DOHH2 (cell line): Measurements from ENCODE around the gene DDR1.

ENCODE experiments used
- H3F3A ChIP-seq: fragments of 200-600 bp; sonication (generic), shearing (Covaris generic); 2 replicates; pipeline ENCODE4 v1.6.0; 2016; ENCODE audit warnings: antibody characterized with exemption, mild to moderate bottlenecking; ENCODE audit not compliant: control insufficient read depth, insufficient read depth
- H3K27ac ChIP-seq: fragments of 200-600 bp; sonication (generic); 2 replicates; pipeline ENCODE4 v1.5.1; 2014; ENCODE audit warnings: low read depth, mild to moderate bottlenecking, low read length, moderate library complexity
- H3K27me3 ChIP-seq: fragments of 200-600 bp; sonication (generic); 2 replicates; pipeline ENCODE4 v1.6.1; 2014; ENCODE audit warnings: mild to moderate bottlenecking, low read length, mixed read lengths; ENCODE audit not compliant: control insufficient read depth
- H3K36me3 ChIP-seq: fragments of 200-600 bp; sonication (generic); 2 replicates; pipeline ENCODE4 v1.6.1; 2014; ENCODE audit warnings: mild to moderate bottlenecking, low read length, moderate library complexity, mixed read lengths; ENCODE audit not compliant: control insufficient read depth
- H3K4me1 ChIP-seq: fragments of 200-600 bp; sonication (generic); 2 replicates; pipeline ENCODE4 v1.6.1; 2014; ENCODE audit warnings: mild to moderate bottlenecking, low read length, mixed read lengths; ENCODE audit not compliant: control insufficient read depth
- H3K4me2 ChIP-seq: fragments of 200-600 bp; sonication (generic); 2 replicates; pipeline ENCODE4 v1.6.0; 2014; ENCODE audit warnings: mild to moderate bottlenecking, low read length, moderate library complexity
- H3K4me3 ChIP-seq: fragments of 200-600 bp; sonication (generic); 2 replicates; pipeline ENCODE4 v1.5.1; 2014; ENCODE audit warnings: mild to moderate bottlenecking, low read length, mixed read lengths
- H3K79me2 ChIP-seq: fragments of 200-600 bp; sonication (generic); 2 replicates; pipeline ENCODE4 v1.6.1; 2014; ENCODE audit warnings: mild to moderate bottlenecking, low read length, mixed read lengths; ENCODE audit not compliant: control insufficient read depth
- H3K9me2 ChIP-seq: fragments of 200-600 bp; sonication (generic); replicated peaks from 2 replicates; pipeline ENCODE4 v1.6.1; 2014; ENCODE audit warnings: mild to moderate bottlenecking, low read length, mixed read lengths; ENCODE audit not compliant: control insufficient read depth
- H3K9me3 ChIP-seq: fragments of 200-600 bp; sonication (generic); 2 replicates; pipeline ENCODE4 v1.6.1; 2014; ENCODE audit warnings: antibody characterized with exemption, low read length, mixed read lengths; ENCODE audit not compliant: control insufficient read depth, insufficient read depth
- H4K20me1 ChIP-seq: fragments of 200-600 bp; sonication (generic); 2 replicates; pipeline ENCODE4 v1.6.0; 2014; ENCODE audit warnings: low read depth, mild to moderate bottlenecking, antibody characterized with exemption, low read length, moderate library complexity; ENCODE audit not compliant: control insufficient read depth, insufficient read depth
- EZH2phosphoT487 ChIP-seq: fragments of 200-600 bp; sonication (generic); IDR thresholded peaks from 2 replicates; pipeline ENCODE4 v1.6.1; 2017; ENCODE audit warnings: borderline replicate concordance, mild to moderate bottlenecking, antibody characterized with exemption, low read length, moderate library complexity, mixed read lengths
- TF ChIP-seq, protein P1 (sequence below): fragments of 200-600 bp; sonication (generic); IDR thresholded peaks from one replicate; pipeline ENCODE4 v1.5.1; 2014; ENCODE audit warnings: antibody characterized with exemption, mild to moderate bottlenecking, low read depth, low read length; ENCODE audit not compliant: poor library complexity, severe bottlenecking

Gene DDR1

DNA sequence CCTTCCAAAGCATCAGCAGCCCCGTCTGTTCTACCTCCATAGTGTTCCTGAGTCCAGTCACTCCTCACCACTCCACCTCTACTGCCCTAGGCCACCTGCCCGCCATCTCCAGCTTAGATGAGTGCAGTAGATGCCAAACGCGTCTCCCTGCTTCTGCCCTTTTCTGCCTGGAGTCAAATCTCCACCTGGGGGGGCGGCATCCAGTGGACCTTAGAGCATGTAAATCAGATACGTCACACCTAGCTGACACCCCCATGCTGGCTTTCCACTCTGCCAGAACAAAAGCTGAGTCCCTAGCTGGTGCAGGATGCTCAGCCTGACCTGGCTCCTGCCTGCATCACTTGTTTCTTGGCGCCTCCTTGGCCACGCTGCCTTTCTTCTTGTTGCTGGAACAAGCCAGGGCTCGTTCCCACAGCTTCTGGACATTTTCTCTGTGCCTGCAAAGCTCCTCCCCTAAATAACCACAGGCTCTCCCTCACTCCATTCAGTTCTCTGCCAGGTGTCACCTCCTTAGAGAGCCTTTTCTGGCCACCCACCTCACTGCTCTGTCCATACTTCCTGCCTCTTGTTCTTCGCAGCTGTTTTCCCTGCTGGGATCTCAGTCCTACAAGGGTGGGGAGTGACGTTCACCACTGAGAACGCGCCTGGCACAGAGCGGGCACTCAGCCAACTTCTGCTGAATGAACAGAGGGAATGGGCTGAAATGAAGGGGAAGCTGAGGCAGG, 5.8 kb downstream of the DDR1 start:
- TF ChIP-seq EZH2phosphoT487: no peak
- TF ChIP-seq, protein P1, sequence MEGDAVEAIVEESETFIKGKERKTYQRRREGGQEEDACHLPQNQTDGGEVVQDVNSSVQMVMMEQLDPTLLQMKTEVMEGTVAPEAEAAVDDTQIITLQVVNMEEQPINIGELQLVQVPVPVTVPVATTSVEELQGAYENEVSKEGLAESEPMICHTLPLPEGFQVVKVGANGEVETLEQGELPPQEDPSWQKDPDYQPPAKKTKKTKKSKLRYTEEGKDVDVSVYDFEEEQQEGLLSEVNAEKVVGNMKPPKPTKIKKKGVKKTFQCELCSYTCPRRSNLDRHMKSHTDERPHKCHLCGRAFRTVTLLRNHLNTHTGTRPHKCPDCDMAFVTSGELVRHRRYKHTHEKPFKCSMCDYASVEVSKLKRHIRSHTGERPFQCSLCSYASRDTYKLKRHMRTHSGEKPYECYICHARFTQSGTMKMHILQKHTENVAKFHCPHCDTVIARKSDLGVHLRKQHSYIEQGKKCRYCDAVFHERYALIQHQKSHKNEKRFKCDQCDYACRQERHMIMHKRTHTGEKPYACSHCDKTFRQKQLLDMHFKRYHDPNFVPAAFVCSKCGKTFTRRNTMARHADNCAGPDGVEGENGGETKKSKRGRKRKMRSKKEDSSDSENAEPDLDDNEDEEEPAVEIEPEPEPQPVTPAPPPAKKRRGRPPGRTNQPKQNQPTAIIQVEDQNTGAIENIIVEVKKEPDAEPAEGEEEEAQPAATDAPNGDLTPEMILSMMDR: no peak
- Histone ChIP-seq H3K4me1 (peaks cover 26% of the 10 kb centered on the region), H3K4me3 (no peak overlapping the region), H3K79me2 (peaks cover 19% of the 10 kb centered on the region), H3K36me3 (no peaks in the 10 kb centered on the region; the same call in 1 of the 2 replicates), H3K4me2 (no peak overlapping the region), H3F3A (peaks cover 5% of the 10 kb centered on the region; the same call in 1 of the 2 replicates), H3K9me2 (no peaks in the 10 kb centered on the region), H3K9me3 (no peaks in the 10 kb centered on the region), H3K27me3 (no peaks in the 10 kb centered on the region), H4K20me1 (peaks cover 4% of the 10 kb centered on the region; the same call in 1 of the 2 replicates), H3K27ac (no peak overlapping the region)

DNA sequence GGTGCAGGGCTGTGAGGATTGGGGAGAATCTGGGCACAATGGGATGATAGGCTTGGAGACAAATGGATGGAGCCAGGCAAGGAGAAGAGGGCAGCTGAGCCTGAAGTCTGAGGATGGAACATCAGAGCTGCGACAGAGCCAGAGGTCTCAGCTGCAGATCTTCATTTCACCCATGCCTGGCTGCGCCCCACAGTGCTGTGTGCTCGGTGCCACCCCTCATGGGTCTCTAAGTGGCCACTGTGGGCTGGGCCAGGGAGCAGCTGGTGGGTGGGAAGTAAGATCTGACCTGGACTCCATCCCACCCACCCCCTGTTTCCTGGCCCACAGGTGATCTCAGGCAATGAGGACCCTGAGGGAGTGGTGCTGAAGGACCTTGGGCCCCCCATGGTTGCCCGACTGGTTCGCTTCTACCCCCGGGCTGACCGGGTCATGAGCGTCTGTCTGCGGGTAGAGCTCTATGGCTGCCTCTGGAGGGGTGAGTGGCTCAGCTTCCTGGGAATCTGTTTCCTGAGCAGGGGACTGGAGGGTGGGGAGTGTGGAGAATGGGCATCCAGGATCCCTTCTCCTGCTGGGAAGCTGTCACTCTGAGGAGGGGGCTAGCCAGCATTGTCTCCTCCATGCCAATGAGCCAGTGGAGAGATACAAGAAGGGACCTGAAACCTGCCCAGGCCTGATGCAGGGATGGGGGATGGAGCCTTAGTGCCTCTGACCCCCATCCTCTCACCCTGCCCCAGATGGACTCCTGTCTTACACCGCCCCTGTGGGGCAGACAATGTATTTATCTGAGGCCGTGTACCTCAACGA, 6.5 kb downstream of the DDR1 start:
- Histone ChIP-seq H3K9me2 (no peaks in the 10 kb centered on the region), H3K27me3 (no peaks in the 10 kb centered on the region), H3K27ac (no peak overlapping the region), H3K4me3 (no peak overlapping the region), H3K79me2 (peaks cover 11% of the 10 kb centered on the region), H3K4me2 (no peak overlapping the region), H3K4me1 (peaks cover 19% of the 10 kb centered on the region), H3K36me3 (no peaks in the 10 kb centered on the region; the same call in 1 of the 2 replicates), H4K20me1 (no peaks in the 10 kb centered on the region), H3K9me3 (no peaks in the 10 kb centered on the region), H3F3A (peaks cover 5% of the 10 kb centered on the region; the same call in 1 of the 2 replicates)
- TF ChIP-seq EZH2phosphoT487: no peak
- TF ChIP-seq, protein P1: no peak

DNA sequence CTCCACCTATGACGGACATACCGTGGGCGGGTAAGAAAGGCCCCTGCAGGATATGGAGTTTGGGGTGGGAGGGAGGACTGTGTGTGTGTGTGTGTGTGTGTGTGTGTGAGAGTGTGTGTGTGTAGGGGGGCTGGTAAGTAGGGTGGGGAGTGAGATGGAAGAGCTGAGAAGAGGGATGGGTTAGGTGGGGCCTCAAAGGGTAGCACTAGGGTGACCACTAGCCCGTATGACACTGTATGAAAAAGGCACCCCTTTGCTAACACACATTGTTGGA, 7.1 kb downstream of the DDR1 start:
- Histone ChIP-seq H3K36me3 (no peaks in the 10 kb centered on the region; the same call in 1 of the 2 replicates), H3K27ac (no peak overlapping the region)

More for the DNA sequence above, 7.1 kb downstream of the DDR1 start:
- Histone ChIP-seq H3F3A (peaks cover 5% of the 10 kb centered on the region; the same call in 1 of the 2 replicates), H3K27me3 (no peaks in the 10 kb centered on the region), H3K9me3 (no peaks in the 10 kb centered on the region), H3K79me2 (peaks cover 6% of the 10 kb centered on the region), H3K4me2 (no peak overlapping the region), H4K20me1 (no peaks in the 10 kb centered on the region), H3K4me3 (no peak overlapping the region), H3K4me1 (peaks cover 13% of the 10 kb centered on the region), H3K9me2 (no peaks in the 10 kb centered on the region)
- no peak for TF ChIP-seq EZH2phosphoT487
- TF ChIP-seq, protein P1: no peak
